ENCODE measurements around the gene ALPG. TPM values are rescaled to one million over a fixed set of nuclear protein-coding genes. Genes with fewer than 3 reads are reported as not detected.
"Not testable (repeated sequence)": the region's sequence is repeated elsewhere in the genome, so short reads cannot be mapped to it uniquely, and the experiment has no call there.

The ALPG gene
- total and polyA plus RNA-seq, 2 of the 13 experiments (the other 11 are each of a cell fraction or from before 2014, with no cell fraction given), result not detected

GRCh38 chr2:232443669-232444408 lies 37.2 kb downstream of the ALPG start (continued):
- TF ChIP-seq ATF3 (CRISPR knock-in tag; IDR thresholded peaks at IDR 0.05), result 0 out of 2 replicates have a peak, but pooled peaks have one; percentile 7
- peak; percentile 60; the same call in 1 of the 2 replicates for TF ChIP-seq ZNF292 (CRISPR knock-in tag; IDR thresholded peaks at IDR 0.05; ENCODE audit: borderline replicate concordance, low read depth)
- TF ChIP-seq HNF4A (CRISPR knock-in tag; IDR thresholded peaks at IDR 0.05), result peak; percentile 63
- TF ChIP-seq ELF1 (CRISPR knock-in tag; IDR thresholded peaks at IDR 0.05), result 0 out of 2 replicates have a peak, but pooled peaks have one; percentile 15
- TF ChIP-seq SOX6 (IDR thresholded peaks at IDR 0.05), result not testable (repeated sequence)
- peak; percentile 41; the same call in 1 of the 2 replicates for TF ChIP-seq SOX6 (CRISPR knock-in tag; IDR thresholded peaks at IDR 0.05)
- peak; percentile 45; the same call in 1 of the 2 replicates for TF ChIP-seq NR2F6 (IDR thresholded peaks at IDR 0.05)
- peak; percentile 80 for TF ChIP-seq NR2F6 (CRISPR knock-in tag; IDR thresholded peaks at IDR 0.05)
- TF ChIP-seq, protein P1, sequence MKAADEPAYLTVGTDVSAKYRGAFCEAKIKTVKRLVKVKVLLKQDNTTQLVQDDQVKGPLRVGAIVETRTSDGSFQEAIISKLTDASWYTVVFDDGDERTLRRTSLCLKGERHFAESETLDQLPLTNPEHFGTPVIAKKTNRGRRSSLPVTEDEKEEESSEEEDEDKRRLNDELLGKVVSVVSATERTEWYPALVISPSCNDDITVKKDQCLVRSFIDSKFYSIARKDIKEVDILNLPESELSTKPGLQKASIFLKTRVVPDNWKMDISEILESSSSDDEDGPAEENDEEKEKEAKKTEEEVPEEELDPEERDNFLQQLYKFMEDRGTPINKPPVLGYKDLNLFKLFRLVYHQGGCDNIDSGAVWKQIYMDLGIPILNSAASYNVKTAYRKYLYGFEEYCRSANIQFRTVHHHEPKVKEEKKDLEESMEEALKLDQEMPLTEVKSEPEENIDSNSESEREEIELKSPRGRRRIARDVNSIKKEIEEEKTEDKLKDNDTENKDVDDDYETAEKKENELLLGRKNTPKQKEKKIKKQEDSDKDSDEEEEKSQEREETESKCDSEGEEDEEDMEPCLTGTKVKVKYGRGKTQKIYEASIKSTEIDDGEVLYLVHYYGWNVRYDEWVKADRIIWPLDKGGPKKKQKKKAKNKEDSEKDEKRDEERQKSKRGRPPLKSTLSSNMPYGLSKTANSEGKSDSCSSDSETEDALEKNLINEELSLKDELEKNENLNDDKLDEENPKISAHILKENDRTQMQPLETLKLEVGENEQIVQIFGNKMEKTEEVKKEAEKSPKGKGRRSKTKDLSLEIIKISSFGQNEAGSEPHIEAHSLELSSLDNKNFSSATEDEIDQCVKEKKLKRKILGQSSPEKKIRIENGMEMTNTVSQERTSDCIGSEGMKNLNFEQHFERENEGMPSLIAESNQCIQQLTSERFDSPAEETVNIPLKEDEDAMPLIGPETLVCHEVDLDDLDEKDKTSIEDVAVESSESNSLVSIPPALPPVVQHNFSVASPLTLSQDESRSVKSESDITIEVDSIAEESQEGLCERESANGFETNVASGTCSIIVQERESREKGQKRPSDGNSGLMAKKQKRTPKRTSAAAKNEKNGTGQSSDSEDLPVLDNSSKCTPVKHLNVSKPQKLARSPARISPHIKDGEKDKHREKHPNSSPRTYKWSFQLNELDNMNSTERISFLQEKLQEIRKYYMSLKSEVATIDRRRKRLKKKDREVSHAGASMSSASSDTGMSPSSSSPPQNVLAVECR (CRISPR knock-in tag; IDR thresholded peaks at IDR 0.05; ENCODE audit: borderline replicate concordance), result peak; percentile 28; the same call in 1 of the 2 replicates
- TF ChIP-seq, protein P2, sequence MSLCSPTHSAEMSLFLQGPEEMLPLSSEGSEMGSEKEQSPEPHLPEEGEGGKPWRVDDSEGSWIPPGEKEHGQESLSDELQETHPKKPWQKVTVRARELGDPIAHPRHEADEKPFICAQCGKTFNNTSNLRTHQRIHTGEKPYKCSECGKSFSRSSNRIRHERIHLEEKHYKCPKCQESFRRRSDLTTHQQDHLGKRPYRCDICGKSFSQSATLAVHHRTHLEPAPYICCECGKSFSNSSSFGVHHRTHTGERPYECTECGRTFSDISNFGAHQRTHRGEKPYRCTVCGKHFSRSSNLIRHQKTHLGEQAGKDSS (CRISPR knock-in tag; IDR thresholded peaks at IDR 0.05; ENCODE audit: borderline replicate concordance, low read depth), result 0 out of 2 replicates have a peak, but pooled peaks have one; percentile 3
- TF ChIP-seq NR2C2 (CRISPR knock-in tag; IDR thresholded peaks at IDR 0.05; ENCODE audit: borderline replicate concordance), result 0 out of 2 replicates have a peak, but pooled peaks have one; percentile 10
- TF ChIP-seq UBTF (CRISPR knock-in tag; IDR thresholded peaks at IDR 0.05), result peak; percentile 56
- TF ChIP-seq, protein P3, sequence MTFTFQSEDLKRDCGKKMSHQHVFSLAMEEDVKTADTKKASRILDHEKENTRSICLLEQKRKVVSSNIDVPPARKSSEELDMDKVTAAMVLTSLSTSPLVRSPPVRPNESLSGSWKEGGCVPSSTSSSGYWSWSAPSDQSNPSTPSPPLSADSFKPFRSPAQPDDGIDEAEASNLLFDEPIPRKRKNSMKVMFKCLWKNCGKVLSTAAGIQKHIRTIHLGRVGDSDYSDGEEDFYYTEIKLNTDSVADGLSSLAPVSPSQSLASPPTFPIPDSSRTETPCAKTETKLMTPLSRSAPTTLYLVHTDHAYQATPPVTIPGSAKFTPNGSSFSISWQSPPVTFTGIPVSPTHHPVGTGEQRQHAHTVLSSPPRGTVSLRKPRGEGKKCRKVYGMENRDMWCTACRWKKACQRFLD (CRISPR knock-in tag; IDR thresholded peaks at IDR 0.05; ENCODE audit: borderline replicate concordance), result 0 out of 2 replicates have a peak, but pooled peaks have one; percentile 35
- peak; percentile 57; the same call in 1 of the 2 replicates for TF ChIP-seq MTF1 (CRISPR knock-in tag; IDR thresholded peaks at IDR 0.05)
- 0 out of 2 replicates have a peak, but pooled peaks have one; percentile 34 for TF ChIP-seq ZNF350 (CRISPR knock-in tag; IDR thresholded peaks at IDR 0.05; ENCODE audit: borderline replicate concordance, low read depth)
- TF ChIP-seq MED1 (CRISPR knock-in tag; IDR thresholded peaks at IDR 0.05), result 0 out of 2 replicates have a peak, but pooled peaks have one; percentile 13
- TF ChIP-seq KDM5B (CRISPR knock-in tag; IDR thresholded peaks at IDR 0.05; ENCODE audit: borderline replicate concordance), result peak; percentile 69; the same call in 1 of the 2 replicates
- TF ChIP-seq RARA (CRISPR knock-in tag; IDR thresholded peaks at IDR 0.05), result peak; percentile 18; the same call in 1 of the 2 replicates
- TF ChIP-seq GABPB1 (CRISPR knock-in tag; IDR thresholded peaks at IDR 0.05), result peak; percentile 46; the same call in 1 of the 2 replicates

Data from HepG2 (cell line).